ENCODE measurements around the gene PHLDA2.

Gene PHLDA2

GRCh38 chr11:2888266-2888968 lies 40.8 kb downstream of the PHLDA2 start:
- H3K9me3 ChIP-seq (replicated peaks; ENCODE audit: low read length) = no peaks in the 10 kb centered on the region
- H3K4me3 ChIP-seq (ENCODE audit: low read length) = no peak overlapping the region

GRCh38 chr11:2887515-2888195 lies 41.6 kb downstream of the PHLDA2 start:
- Histone ChIP-seq H3K4me1 (ENCODE audit: control insufficient read depth, insufficient read depth, low read length) (peaks cover 18% of the 10 kb centered on the region), H3K36me3 (ENCODE audit: insufficient read depth, low read length) (no peaks in the 10 kb centered on the region), H3K4me2 (ENCODE audit: low read length) (no peak overlapping the region), H3K9me3 (replicated peaks; ENCODE audit: low read length) (no peaks in the 10 kb centered on the region), H3K27me3 (ENCODE audit: control insufficient read depth, insufficient read depth, low read length) (peaks cover 30% of the 10 kb centered on the region), H3K9ac (ENCODE audit: low read depth, low read length) (no peak overlapping the region), H3K4me3 (ENCODE audit: low read length) (no peak overlapping the region)

More at GRCh38 chr11:2888266-2888968, 40.8 kb downstream of the PHLDA2 start:
- Histone ChIP-seq H3K9ac (ENCODE audit: low read depth, low read length) (no peak overlapping the region), H3K4me2 (ENCODE audit: low read length) (no peak overlapping the region), H3K27me3 (ENCODE audit: control insufficient read depth, insufficient read depth, low read length) (peaks cover 22% of the 10 kb centered on the region), H3K4me1 (ENCODE audit: control insufficient read depth, insufficient read depth, low read length) (peaks cover 21% of the 10 kb centered on the region), H3K36me3 (ENCODE audit: insufficient read depth, low read length) (no peaks in the 10 kb centered on the region)

- Histone ChIP-seq H3K9me3 (replicated peaks; ENCODE audit: low read length) (no peaks in the 10 kb centered on the region), H3K9ac (ENCODE audit: low read depth, low read length) (no peak overlapping the region), H3K4me2 (ENCODE audit: low read length) (no peak overlapping the region), H3K27me3 (ENCODE audit: control insufficient read depth, insufficient read depth, low read length) (peaks cover 36% of the 10 kb centered on the region), H3K4me1 (ENCODE audit: control insufficient read depth, insufficient read depth, low read length) (peaks cover 13% of the 10 kb centered on the region), H3K4me3 (ENCODE audit: low read length) (no peak overlapping the region), H3K36me3 (ENCODE audit: insufficient read depth, low read length) (no peaks in the 10 kb centered on the region)
Measured at GRCh38 chr11:2886936-2887335, 42.3 kb downstream of the PHLDA2 start.

- Histone ChIP-seq H3K27me3 (ENCODE audit: control insufficient read depth, insufficient read depth, low read length) (peaks cover 42% of the 10 kb centered on the region), H3K4me2 (ENCODE audit: low read length) (peak overlapping the region; percentile 59), H3K4me1 (ENCODE audit: control insufficient read depth, insufficient read depth, low read length) (peaks cover 7% of the 10 kb centered on the region), H3K9me3 (replicated peaks; ENCODE audit: low read length) (no peaks in the 10 kb centered on the region), H3K36me3 (ENCODE audit: insufficient read depth, low read length) (no peaks in the 10 kb centered on the region), H3K9ac (ENCODE audit: low read depth, low read length) (no peak overlapping the region), H3K4me3 (ENCODE audit: low read length) (no peak overlapping the region)
Measured at GRCh38 chr11:2886191-2886894, 42.9 kb downstream of the PHLDA2 start.

- Histone ChIP-seq H3K36me3 (ENCODE audit: insufficient read depth, low read length) (no peaks in the 10 kb centered on the region), H3K4me1 (ENCODE audit: control insufficient read depth, insufficient read depth, low read length) (peaks cover 7% of the 10 kb centered on the region), H3K27me3 (ENCODE audit: control insufficient read depth, insufficient read depth, low read length) (peaks cover 49% of the 10 kb centered on the region), H3K9me3 (replicated peaks; ENCODE audit: low read length) (no peaks in the 10 kb centered on the region), H3K9ac (ENCODE audit: low read depth, low read length) (peak within 1 kb of the TSS; percentile 45), H3K4me3 (ENCODE audit: low read length) (peak within 1 kb of the TSS; percentile 78), H3K4me2 (ENCODE audit: low read length) (peak within 1 kb of the TSS; percentile 97)
Measured at GRCh38 chr11:2885678-2886081, 43.5 kb downstream of the PHLDA2 start, which contains the start of gene CDKN1C. TSS of gene CDKN1C (minus strand) at chr11:2885775. CDS start at chr11:2885456, 319 bp downstream.

DNA sequence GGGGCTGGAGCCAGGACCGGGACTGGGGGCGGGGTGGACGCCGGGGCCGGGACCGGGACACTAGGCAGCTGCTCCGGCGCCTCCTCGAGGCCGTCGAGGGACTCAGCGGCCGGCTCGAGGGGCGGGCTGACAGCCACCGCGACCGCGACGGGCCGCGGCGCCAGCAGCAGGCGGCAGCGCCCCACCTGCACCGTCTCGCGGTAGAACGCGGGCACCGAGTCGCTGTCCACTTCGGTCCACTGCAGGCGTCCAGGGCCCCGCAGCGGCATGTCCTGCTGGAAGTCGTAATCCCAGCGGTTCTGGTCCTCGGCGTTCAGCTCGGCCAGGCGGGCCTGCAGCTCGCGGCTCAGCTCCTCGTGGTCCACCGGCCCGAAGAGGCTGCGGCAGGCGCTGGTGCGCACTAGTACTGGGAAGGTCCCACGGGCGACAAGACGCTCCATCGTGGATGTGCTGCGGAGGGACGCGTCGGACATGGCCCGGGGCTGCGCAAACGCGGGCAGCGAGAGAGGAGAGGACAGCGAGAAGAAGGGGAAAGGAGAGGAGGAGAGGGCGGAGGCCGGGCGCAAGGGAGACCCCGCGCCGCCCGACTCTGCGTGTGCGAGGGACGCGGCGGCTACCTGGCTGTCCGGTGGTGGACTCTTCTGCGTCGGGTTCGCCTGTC lies 44.1 kb downstream of the PHLDA2 start:
- Histone ChIP-seq H3K36me3 (ENCODE audit: insufficient read depth, low read length) (no peaks in the 10 kb centered on the region), H3K4me1 (ENCODE audit: control insufficient read depth, insufficient read depth, low read length) (peaks cover 7% of the 10 kb centered on the region), H3K4me2 (ENCODE audit: low read length) (peak overlapping the region; percentile 97), H3K9ac (ENCODE audit: low read depth, low read length) (peak overlapping the region; percentile 45), H3K27me3 (ENCODE audit: control insufficient read depth, insufficient read depth, low read length) (peaks cover 54% of the 10 kb centered on the region), H3K9me3 (replicated peaks; ENCODE audit: low read length) (no peaks in the 10 kb centered on the region), H3K4me3 (ENCODE audit: low read length) (peak overlapping the region; percentile 78)

DNA sequence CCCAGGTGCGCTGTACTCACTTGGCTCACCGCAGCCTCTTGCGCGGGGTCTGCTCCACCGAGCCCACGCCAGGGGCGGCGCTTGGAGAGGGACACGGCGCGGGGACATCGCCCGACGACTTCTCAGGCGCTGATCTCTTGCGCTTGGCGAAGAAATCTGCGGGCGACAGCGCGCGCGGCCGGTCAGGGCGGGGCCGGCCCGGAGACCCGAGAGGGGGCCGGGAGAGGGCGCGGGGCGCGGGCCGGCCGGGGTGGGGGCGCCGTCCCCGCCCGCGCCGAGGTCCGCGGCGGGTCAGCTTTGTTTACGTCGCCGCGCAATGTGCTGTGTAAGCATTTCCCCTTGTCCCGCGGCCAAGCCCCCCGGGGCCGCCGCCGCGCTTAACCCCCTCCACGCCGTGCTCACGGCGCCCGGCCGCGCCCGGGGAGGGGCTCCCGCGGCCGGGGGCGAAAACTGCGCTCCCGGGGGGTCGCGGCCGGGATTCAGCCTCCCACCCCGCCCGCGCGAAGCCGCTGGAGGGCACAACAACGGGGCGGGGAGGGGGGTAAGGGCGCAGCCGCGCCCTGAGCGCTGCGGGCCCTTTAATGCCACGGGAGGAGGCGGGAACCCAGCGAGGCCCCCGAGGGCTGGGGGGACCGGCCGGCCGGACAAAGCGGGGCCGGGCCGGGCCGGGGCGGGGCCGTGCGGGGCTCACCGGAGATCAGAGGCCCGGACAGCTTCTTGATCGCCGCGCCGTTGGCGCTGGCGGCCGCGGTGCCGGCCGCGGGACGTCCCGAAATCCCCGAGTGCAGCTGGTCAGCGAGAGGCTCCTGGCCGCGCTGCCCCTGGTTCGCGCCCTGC lies 45.0 kb downstream of the PHLDA2 start:
- H3K9ac ChIP-seq (ENCODE audit: low read depth, low read length) = no peak overlapping the region
- H3K27me3 ChIP-seq (ENCODE audit: control insufficient read depth, insufficient read depth, low read length) = peaks cover 63% of the 10 kb centered on the region
- peaks cover 7% of the 10 kb centered on the region for H3K4me1 ChIP-seq (ENCODE audit: control insufficient read depth, insufficient read depth, low read length)
- H3K4me3 ChIP-seq (ENCODE audit: low read length) = peak overlapping the region; percentile 55
- peak overlapping the region; percentile 71 for H3K4me2 ChIP-seq (ENCODE audit: low read length)
- H3K9me3 ChIP-seq (replicated peaks; ENCODE audit: low read length) = no peaks in the 10 kb centered on the region
- no peaks in the 10 kb centered on the region for H3K36me3 ChIP-seq (ENCODE audit: insufficient read depth, low read length)

- H3K4me3 ChIP-seq (ENCODE audit: low read length) = peak overlapping the region; percentile 55
- peak overlapping the region; percentile 71 for H3K4me2 ChIP-seq (ENCODE audit: low read length)
- peaks cover 7% of the 10 kb centered on the region for H3K4me1 ChIP-seq (ENCODE audit: control insufficient read depth, insufficient read depth, low read length)
- H3K36me3 ChIP-seq (ENCODE audit: insufficient read depth, low read length) = no peaks in the 10 kb centered on the region
- no peaks in the 10 kb centered on the region for H3K9me3 ChIP-seq (replicated peaks; ENCODE audit: low read length)
- peaks cover 69% of the 10 kb centered on the region for H3K27me3 ChIP-seq (ENCODE audit: control insufficient read depth, insufficient read depth, low read length)
- no peak overlapping the region for H3K9ac ChIP-seq (ENCODE audit: low read depth, low read length)
Measured at GRCh38 chr11:2883640-2883978, 45.6 kb downstream of the PHLDA2 start.

GRCh38 chr11:2882396-2883110 lies 46.7 kb downstream of the PHLDA2 start:
- Histone ChIP-seq H3K4me1 (ENCODE audit: control insufficient read depth, insufficient read depth, low read length) (peaks cover 7% of the 10 kb centered on the region), H3K9me3 (replicated peaks; ENCODE audit: low read length) (no peaks in the 10 kb centered on the region), H3K9ac (ENCODE audit: low read depth, low read length) (no peak overlapping the region), H3K4me3 (ENCODE audit: low read length) (no peak overlapping the region), H3K27me3 (ENCODE audit: control insufficient read depth, insufficient read depth, low read length) (peaks cover 76% of the 10 kb centered on the region), H3K36me3 (ENCODE audit: insufficient read depth, low read length) (no peaks in the 10 kb centered on the region), H3K4me2 (ENCODE audit: low read length) (no peak overlapping the region)

GRCh38 chr11:2881981-2882375 lies 47.2 kb downstream of the PHLDA2 start:
- H3K36me3 ChIP-seq (ENCODE audit: insufficient read depth, low read length) = no peaks in the 10 kb centered on the region
- no peak overlapping the region for H3K9ac ChIP-seq (ENCODE audit: low read depth, low read length)
- H3K27me3 ChIP-seq (ENCODE audit: control insufficient read depth, insufficient read depth, low read length) = peaks cover 79% of the 10 kb centered on the region

More at GRCh38 chr11:2881981-2882375, 47.2 kb downstream of the PHLDA2 start:
- Histone ChIP-seq H3K4me2 (ENCODE audit: low read length) (no peak overlapping the region), H3K9me3 (replicated peaks; ENCODE audit: low read length) (no peaks in the 10 kb centered on the region), H3K4me3 (ENCODE audit: low read length) (no peak overlapping the region), H3K4me1 (ENCODE audit: control insufficient read depth, insufficient read depth, low read length) (peaks cover 7% of the 10 kb centered on the region)
